Measurements from ENCODE around the gene TP73.

Gene TP73

GRCh38 chr1:3609016-3609768, 43.1 kb upstream of the TP73 start:
- Histone ChIP-seq H3K79me2 (ENCODE audit: insufficient read depth, low read depth) (no peaks in the 10 kb centered on the region), H3K4me1 (ENCODE audit: low read depth, poor library complexity, severe bottlenecking) (no peaks in the 10 kb centered on the region), H3K9ac (no peak overlapping the region), H3K27me3 (ENCODE audit: insufficient read depth, low read depth) (peaks cover 95% of the 10 kb centered on the region), H3K36me3 (ENCODE audit: insufficient read depth) (no peaks in the 10 kb centered on the region), H3K27ac (no peak overlapping the region), H3K4me2 (no peak overlapping the region), H2AFZ (ENCODE audit: low read depth) (no peak overlapping the region), H3K4me3 (IDR thresholded peaks at IDR 0.05; ENCODE audit: insufficient read depth, low read depth, low read length) (no peak overlapping the region), H4K20me1 (ENCODE audit: insufficient read depth) (no peaks in the 10 kb centered on the region)
- TF ChIP-seq CTCF (conservative IDR thresholded peaks at IDR 0.05; ENCODE audit: low read depth, low read length): no peak

GRCh38 chr1:3609769-3610526, 42.4 kb upstream of the TP73 start:
- Histone ChIP-seq H4K20me1 (ENCODE audit: insufficient read depth) (no peaks in the 10 kb centered on the region), H3K79me2 (ENCODE audit: insufficient read depth, low read depth) (no peaks in the 10 kb centered on the region), H3K36me3 (ENCODE audit: insufficient read depth) (no peaks in the 10 kb centered on the region), H3K4me3 (IDR thresholded peaks at IDR 0.05; ENCODE audit: insufficient read depth, low read depth, low read length) (no peak overlapping the region), H3K27me3 (ENCODE audit: insufficient read depth, low read depth) (peaks cover 96% of the 10 kb centered on the region), H3K9ac (no peak overlapping the region), H3K4me1 (ENCODE audit: low read depth, poor library complexity, severe bottlenecking) (no peaks in the 10 kb centered on the region), H3K4me2 (no peak overlapping the region), H3K27ac (no peak overlapping the region), H2AFZ (ENCODE audit: low read depth) (no peak overlapping the region)
- TF ChIP-seq CTCF (conservative IDR thresholded peaks at IDR 0.05; ENCODE audit: low read depth, low read length): no peak

GRCh38 chr1:3610527-3611169, 41.7 kb upstream of the TP73 start:
- TF ChIP-seq CTCF (conservative IDR thresholded peaks at IDR 0.05; ENCODE audit: low read depth, low read length): no peak
- Histone ChIP-seq H3K9ac (no peak overlapping the region), H3K27me3 (ENCODE audit: insufficient read depth, low read depth) (peaks cover 96% of the 10 kb centered on the region), H3K36me3 (ENCODE audit: insufficient read depth) (no peaks in the 10 kb centered on the region), H3K4me3 (IDR thresholded peaks at IDR 0.05; ENCODE audit: insufficient read depth, low read depth, low read length) (no peak overlapping the region), H3K79me2 (ENCODE audit: insufficient read depth, low read depth) (no peaks in the 10 kb centered on the region), H4K20me1 (ENCODE audit: insufficient read depth) (no peaks in the 10 kb centered on the region), H3K4me1 (ENCODE audit: low read depth, poor library complexity, severe bottlenecking) (no peaks in the 10 kb centered on the region), H2AFZ (ENCODE audit: low read depth) (no peak overlapping the region), H3K27ac (no peak overlapping the region), H3K4me2 (no peak overlapping the region)

- Histone ChIP-seq H3K27me3 (ENCODE audit: insufficient read depth, low read depth) (peaks cover 96% of the 10 kb centered on the region), H3K36me3 (ENCODE audit: insufficient read depth) (no peaks in the 10 kb centered on the region), H2AFZ (ENCODE audit: low read depth) (no peak within 1 kb of the TSS), H3K79me2 (ENCODE audit: insufficient read depth, low read depth) (no peaks in the 10 kb centered on the region), H3K27ac (no peak within 1 kb of the TSS), H3K4me1 (ENCODE audit: low read depth, poor library complexity, severe bottlenecking) (no peaks in the 10 kb centered on the region), H4K20me1 (ENCODE audit: insufficient read depth) (no peaks in the 10 kb centered on the region), H3K4me2 (no peak within 1 kb of the TSS), H3K9ac (no peak within 1 kb of the TSS), H3K4me3 (IDR thresholded peaks at IDR 0.05; ENCODE audit: insufficient read depth, low read depth, low read length) (no peak within 1 kb of the TSS)
- TF ChIP-seq CTCF (conservative IDR thresholded peaks at IDR 0.05; ENCODE audit: low read depth, low read length): no peak
Observed at GRCh38 chr1:3611170-3612019, 40.9 kb upstream of the TP73 start, which contains the start of gene MEGF6. TSS of gene MEGF6 (minus strand) at chr1:3611508. CDS start at chr1:3611268, 240 bp downstream.

Measured in KMS-11 (cell line).